OCI-LY7 (cell line): ENCODE data around the gene ADAM23. TPM values are rescaled to one million over a fixed set of nuclear protein-coding genes. Genes with fewer than 3 reads are reported as not detected.
A peak's percentile ranks its signal among the peaks of the same experiment; 100 is the strongest.

Experiments used
- BruUV-seq: library from RNA; stranded (reverse); fragments of 400-500 nt; replicated peaks from 2 replicates; lab custom pipeline; 2021; lab: Mats Ljungman, UMichigan
- CTCF ChIA-PET: fragments of 300-600 bp; sonication (Branson Sonifier 250); formaldehyde crosslinking; loops from one replicate; lab custom pipeline; 2022; ENCODE audit warnings: antibody characterized with exemption; ENCODE audit not compliant: unreplicated experiment; lab: Charles Lee
- POLR2A ChIA-PET: fragments of 300-600 bp; sonication (Branson Sonifier 250); formaldehyde crosslinking; loops from one replicate; lab custom pipeline; 2022; ENCODE audit warnings: antibody characterized with exemption; lab: Charles Lee
- DNase-seq: peaks from one replicate; pipeline ENCODE4 v3.0.0-alpha.2; 2015; ENCODE audit warnings: low spot score
- H2AFZ ChIP-seq: fragments of 200-600 bp; sonication (generic), shearing (Covaris generic); 2 replicates; pipeline ENCODE4 v1.6.1; 2014; ENCODE audit warnings: mild to moderate bottlenecking, antibody characterized with exemption, low read length, moderate library complexity
- H3K27ac ChIP-seq: fragments of 200-600 bp; sonication (generic); 2 replicates; pipeline ENCODE4 v1.5.1; 2014; ENCODE audit warnings: mixed run types, low read depth, mild to moderate bottlenecking, moderate library complexity, low read length, inconsistent platforms; ENCODE audit not compliant: poor library complexity, severe bottlenecking
- H3K36me3 ChIP-seq: fragments of 200-600 bp; sonication (generic); 2 replicates; pipeline ENCODE4 v1.6.1; 2014; ENCODE audit warnings: mild to moderate bottlenecking, antibody characterized with exemption, low read length, moderate library complexity, mixed read lengths; ENCODE audit not compliant: insufficient read depth
- H3K4me1 ChIP-seq: fragments of 200-600 bp; sonication (generic); 2 replicates; pipeline ENCODE4 v1.5.1; 2014; ENCODE audit warnings: mild to moderate bottlenecking, low read length; ENCODE audit not compliant: insufficient read depth, poor library complexity, severe bottlenecking
- H3K4me2 ChIP-seq: fragments of 200-600 bp; sonication (generic); 2 replicates; pipeline ENCODE4 v1.6.1; 2014; ENCODE audit warnings: mild to moderate bottlenecking, low read length
- H3K4me3 ChIP-seq: fragments of 200-600 bp; sonication (generic); 2 replicates; pipeline ENCODE4 v1.5.1; 2014; ENCODE audit warnings: mild to moderate bottlenecking, low read depth, low read length; ENCODE audit not compliant: poor library complexity, severe bottlenecking
- H3K79me2 ChIP-seq: fragments of 200-600 bp; sonication (generic); 2 replicates; pipeline ENCODE4 v1.6.1; 2016; ENCODE audit warnings: low read depth, mild to moderate bottlenecking, low read length, moderate library complexity, mixed read lengths; ENCODE audit not compliant: insufficient read depth
- H3K9me2 ChIP-seq: fragments of 200-600 bp; sonication (generic); 2 replicates; pipeline ENCODE4 v1.6.1; 2016; ENCODE audit warnings: mild to moderate bottlenecking, low read length, mixed read lengths; ENCODE audit not compliant: insufficient read depth
- H3K9me3 ChIP-seq: fragments of 200-600 bp; sonication (generic); 2 replicates; pipeline ENCODE4 v1.6.1; 2014; ENCODE audit warnings: mild to moderate bottlenecking, mixed run types, low read length, mixed read lengths
- H4K20me1 ChIP-seq: fragments of 200-600 bp; sonication (generic); 2 replicates; pipeline ENCODE4 v1.6.1; 2014; ENCODE audit warnings: mild to moderate bottlenecking, antibody characterized with exemption, low read length, moderate library complexity, mixed read lengths; ENCODE audit not compliant: insufficient read depth
- CTCF ChIP-seq: fragments of 200-600 bp; sonication (generic); conservative IDR thresholded peaks from 2 replicates; pipeline ENCODE4 v1.5.1; 2014; ENCODE audit warnings: mild to moderate bottlenecking, antibody characterized with exemption, low read length, moderate library complexity, mixed read lengths
- EZH2phosphoT487 ChIP-seq: fragments of 200-600 bp; sonication (generic); IDR thresholded peaks from 2 replicates; pipeline ENCODE4 v1.6.1; 2018; ENCODE audit warnings: low read depth, borderline replicate concordance, mild to moderate bottlenecking, mixed run types, antibody characterized with exemption, low read length, moderate library complexity, mixed read lengths
- intact Hi-C: fragments of 100-400 bp; cut with micrococcal nuclease; formaldehyde crosslinking; loops from one replicate; pipeline ENCODE4 v1.10.0; 2022; ENCODE audit not compliant: unreplicated experiment
- total RNA-seq, 2 experiments: library from RNA; depleted of rRNA in 1 of 2; stranded (reverse); fragments of >200 nt in 1 of 2; shearing (Covaris generic) in 1 of 2; gene quantifications; 2 replicates each; pipeline ENCODE4 v1.2.3, GENCODE V29; 2014 to 2022

ADAM23 gene
- total RNA-seq, 2 experiments from 2014 or later, result 0.53 TPM; not detected in 1

GRCh38 chr2:206642075-206643025 lies 199.0 kb downstream of the ADAM23 start, which contains the start of gene FAM237A:
Gene FAM237A, plus strand, starts transcription at chr2:206642487. Its CDS starts 1,750 bp downstream, at chr2:206644237.
- POLR2A ChIA-PET, result interaction anchor here (0.6 kb wide), 1 partner anchor 239 kb away, joined by 3 read pairs; no protein-coding TSS in a partner anchor

GRCh38 chr2:206647985-206648384 lies 204.7 kb downstream of the ADAM23 start:
- ChIA-PET POLR2A (no interaction called here), CTCF (no interaction called here)
- Histone ChIP-seq H3K27ac (no peak overlapping the region), H3K9me2 (no peaks in the 10 kb centered on the region), H3K4me1 (no peaks in the 10 kb centered on the region), H3K79me2 (no peaks in the 10 kb centered on the region), H3K9me3 (no peaks in the 10 kb centered on the region), H2AFZ (no peak overlapping the region), H3K4me2 (no peak overlapping the region), H4K20me1 (no peaks in the 10 kb centered on the region), H3K36me3 (no peaks in the 10 kb centered on the region), H3K4me3 (no peak overlapping the region)
- TF ChIP-seq CTCF, result no peak
- no peak for TF ChIP-seq EZH2phosphoT487
- BruUV-seq, result no TSS peak
- DNase-seq, result no peak
- intact Hi-C loops, result no loop called here

More at GRCh38 chr2:206642075-206643025, 199.0 kb downstream of the ADAM23 start, which contains the start of gene FAM237A:
- Histone ChIP-seq H3K27ac (no peak within 1 kb of the TSS), H3K4me2 (no peak within 1 kb of the TSS), H2AFZ (no peak within 1 kb of the TSS), H4K20me1 (no peaks in the 10 kb centered on the region), H3K79me2 (no peaks in the 10 kb centered on the region), H3K4me1 (no peaks in the 10 kb centered on the region), H3K9me3 (no peaks in the 10 kb centered on the region), H3K4me3 (no peak within 1 kb of the TSS), H3K9me2 (no peaks in the 10 kb centered on the region), H3K36me3 (no peaks in the 10 kb centered on the region)
- CTCF ChIA-PET, result no interaction called here
- DNase-seq, result peak; percentile 1
- no peak for TF ChIP-seq CTCF
- no peak for TF ChIP-seq EZH2phosphoT487
- intact Hi-C loops, result no loop called here
- BruUV-seq, result no TSS peak

GRCh38 chr2:206657087-206657486 lies 213.8 kb downstream of the ADAM23 start:
- Histone ChIP-seq H3K27ac (no peak overlapping the region), H3K4me2 (no peak overlapping the region), H3K79me2 (no peaks in the 10 kb centered on the region), H3K9me3 (no peaks in the 10 kb centered on the region), H3K36me3 (no peaks in the 10 kb centered on the region), H3K9me2 (no peaks in the 10 kb centered on the region), H2AFZ (no peak overlapping the region), H4K20me1 (no peaks in the 10 kb centered on the region), H3K4me1 (no peaks in the 10 kb centered on the region), H3K4me3 (no peak overlapping the region)
- no peak for TF ChIP-seq EZH2phosphoT487
- no peak for TF ChIP-seq CTCF
- ChIA-PET POLR2A (no interaction called here), CTCF (no interaction called here)
- no TSS peak for BruUV-seq
- no peak for DNase-seq
- intact Hi-C loops, result no loop called here
